Mammary epithelial cell (primary cell): ENCODE results near the gene AKT3.

ENCODE experiments used
- EZH2 ChIP-seq: IDR thresholded peaks from 2 replicates; pipeline ENCODE4 v1.6.1; 2012; ENCODE audit warnings: low read length, inconsistent platforms, borderline replicate concordance
- TF ChIP-seq, protein P1 (sequence below), 2 donors: IDR thresholded peaks in 1 of 2; conservative IDR thresholded peaks in 1 of 2; 2 replicates each; pipeline ENCODE4 v1.5.1; 2011 to 2012; ENCODE audit warnings: inconsistent platforms in 2 of 2, low read length in 2 of 2, mild to moderate bottlenecking in 2 of 2, control low read depth in 1 of 2, low read depth in 1 of 2; ENCODE audit not compliant: insufficient read depth in 1 of 2; ENCODE audit errors: extremely low read depth in 1 of 2

DNA sequence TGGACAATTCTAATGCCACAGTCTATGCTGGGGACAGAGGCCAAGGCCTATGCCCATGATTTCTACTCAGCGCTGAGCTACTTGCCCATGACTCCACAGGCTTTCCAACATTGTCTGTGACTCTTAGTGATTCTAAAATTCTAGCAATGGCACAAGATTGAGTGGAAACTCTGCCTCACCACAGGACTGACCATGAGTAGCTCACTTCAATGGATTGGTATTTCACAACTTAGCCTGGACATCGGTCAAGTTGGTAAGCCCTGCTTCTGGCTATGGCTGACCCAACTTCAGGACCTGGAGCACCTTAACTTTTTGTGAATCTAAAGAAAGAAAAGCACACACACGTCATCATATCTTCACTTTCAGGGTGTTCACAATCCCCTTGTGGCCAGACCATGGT, 339.1 kb downstream of the AKT3 start:
- TF ChIP-seq, protein P1, sequence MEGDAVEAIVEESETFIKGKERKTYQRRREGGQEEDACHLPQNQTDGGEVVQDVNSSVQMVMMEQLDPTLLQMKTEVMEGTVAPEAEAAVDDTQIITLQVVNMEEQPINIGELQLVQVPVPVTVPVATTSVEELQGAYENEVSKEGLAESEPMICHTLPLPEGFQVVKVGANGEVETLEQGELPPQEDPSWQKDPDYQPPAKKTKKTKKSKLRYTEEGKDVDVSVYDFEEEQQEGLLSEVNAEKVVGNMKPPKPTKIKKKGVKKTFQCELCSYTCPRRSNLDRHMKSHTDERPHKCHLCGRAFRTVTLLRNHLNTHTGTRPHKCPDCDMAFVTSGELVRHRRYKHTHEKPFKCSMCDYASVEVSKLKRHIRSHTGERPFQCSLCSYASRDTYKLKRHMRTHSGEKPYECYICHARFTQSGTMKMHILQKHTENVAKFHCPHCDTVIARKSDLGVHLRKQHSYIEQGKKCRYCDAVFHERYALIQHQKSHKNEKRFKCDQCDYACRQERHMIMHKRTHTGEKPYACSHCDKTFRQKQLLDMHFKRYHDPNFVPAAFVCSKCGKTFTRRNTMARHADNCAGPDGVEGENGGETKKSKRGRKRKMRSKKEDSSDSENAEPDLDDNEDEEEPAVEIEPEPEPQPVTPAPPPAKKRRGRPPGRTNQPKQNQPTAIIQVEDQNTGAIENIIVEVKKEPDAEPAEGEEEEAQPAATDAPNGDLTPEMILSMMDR (conservative IDR thresholded peaks at IDR 0.05 in 1 of 2, IDR thresholded peaks at IDR 0.05 in 1 of 2; ENCODE audit: extremely low read depth in 1 of 2, insufficient read depth in 1 of 2, low read depth in 1 of 2, low read length in 2 of 2) = no peak
- TF ChIP-seq EZH2 = no peak
